Panc1 (cell line): ENCODE data around the gene CLNS1A. TPM values are rescaled to one million over a fixed set of nuclear protein-coding genes. Genes with fewer than 3 reads are reported as not detected.

Source experiments
- ATAC-seq: fragments of 200-7000 bp; cut with Tn5 transposase; 2 replicates; pipeline ENCODE4 v1.9.1; 2020; ENCODE audit warnings: mild to moderate bottlenecking, moderate library complexity
- BruUV-seq: library from RNA; stranded (reverse); fragments of 400-500 nt; replicated peaks from 2 replicates; lab custom pipeline; 2021; lab: Mats Ljungman, UMichigan
- CTCF ChIA-PET: fragments of 300-600 bp; sonication (Branson Sonifier 250); formaldehyde crosslinking; loops from one replicate; lab custom pipeline; 2022; ENCODE audit warnings: antibody characterized with exemption; lab: Charles Lee
- POLR2A ChIA-PET: fragments of 300-600 bp; sonication (Branson Sonifier 250); formaldehyde crosslinking; loops from one replicate; lab custom pipeline; 2022; ENCODE audit warnings: antibody characterized with exemption; lab: Charles Lee
- DNase-seq: peaks from one replicate; pipeline ENCODE4 v3.0.0-alpha.2; 2010; ENCODE audit warnings: low read depth, low spot score
- H3K27ac ChIP-seq: 2 replicates; pipeline ENCODE4 v1.5.1; 2011; ENCODE audit warnings: mild to moderate bottlenecking, low read length, inconsistent platforms
- H3K27me3 ChIP-seq: fragments of 200-500 bp; sonication (Bioruptor generic); 2 replicates; pipeline ENCODE4 v1.6.0; 2014; ENCODE audit warnings: low read length, inconsistent platforms; ENCODE audit not compliant: control insufficient read depth, insufficient read depth
- H3K36me3 ChIP-seq: fragments of 200-500 bp; sonication (Bioruptor generic); 2 replicates; pipeline ENCODE4 v1.5.1; 2014; ENCODE audit warnings: inconsistent platforms, mild to moderate bottlenecking, low read length, moderate library complexity; ENCODE audit not compliant: control insufficient read depth, insufficient read depth
- H3K4me1 ChIP-seq: 2 replicates; pipeline ENCODE4 v1.5.1; 2011; ENCODE audit warnings: inconsistent platforms, mild to moderate bottlenecking, low read length, moderate library complexity; ENCODE audit not compliant: control insufficient read depth, insufficient read depth
- H3K4me3 ChIP-seq, 2 experiments: 2 replicates each; pipeline ENCODE4 v1.5.1; 2011 to 2012; ENCODE audit warnings: low read depth in 2 of 2, low read length in 2 of 2, mild to moderate bottlenecking in 2 of 2, inconsistent platforms in 1 of 2, moderate library complexity in 1 of 2
- H3K9me3 ChIP-seq: fragments of 200-500 bp; sonication (Bioruptor generic); 2 replicates; pipeline ENCODE4 v1.5.1; 2014; ENCODE audit warnings: low read depth, mild to moderate bottlenecking, inconsistent platforms, low read length, moderate library complexity; ENCODE audit not compliant: control insufficient read depth, insufficient read depth
- POLR2AphosphoS5 ChIP-seq: IDR thresholded peaks from 2 replicates; pipeline ENCODE4 v1.6.1; 2012; ENCODE audit warnings: mild to moderate bottlenecking, low read depth, low read length, moderate library complexity
- REST ChIP-seq, 2 experiments: IDR thresholded peaks; 2 replicates each; pipeline ENCODE4 v1.6.1; 2011 to 2012; ENCODE audit warnings: low read depth in 2 of 2, control low read depth in 1 of 2, low read length in 1 of 2, mild to moderate bottlenecking in 1 of 2, moderate library complexity in 1 of 2; ENCODE audit not compliant: insufficient read depth in 1 of 2
- SIN3A ChIP-seq: IDR thresholded peaks from 2 replicates; pipeline ENCODE4 v1.6.1; 2012; ENCODE audit warnings: low read depth, mild to moderate bottlenecking, low read length, moderate library complexity, borderline replicate concordance; ENCODE audit not compliant: insufficient read depth
- TCF7L2 ChIP-seq: IDR thresholded peaks from 2 replicates; pipeline ENCODE4 v1.6.1; 2011; ENCODE audit warnings: mild to moderate bottlenecking, low read depth, low read length, inconsistent platforms
- in situ Hi-C: cut with HindIII; loops from 2 replicates; pipeline ENCODE4 v1.10.0; 2016; ENCODE audit warnings: low sequenced_read_pairs, low pct_unique_long_range_greater_than_20kb
- intact Hi-C: fragments of 100-400 bp; cut with micrococcal nuclease; formaldehyde crosslinking; loops from one replicate; pipeline ENCODE4 v1.10.0; 2022; ENCODE audit not compliant: unreplicated experiment
- total RNA-seq: library from RNA; stranded (reverse); gene quantifications from one replicate; pipeline ENCODE4 v1.2.1, GENCODE V29; 2021; ENCODE audit not compliant: unreplicated experiment
- TF ChIP-seq, protein P1 (sequence below): fragments of 450-650 bp; IDR thresholded peaks from 2 replicates; pipeline ENCODE4 v1.5.1; 2017; ENCODE audit warnings: mild to moderate bottlenecking

Gene CLNS1A
- total RNA-seq, 1 experiment from 2014 or later, result 117 TPM

DNA sequence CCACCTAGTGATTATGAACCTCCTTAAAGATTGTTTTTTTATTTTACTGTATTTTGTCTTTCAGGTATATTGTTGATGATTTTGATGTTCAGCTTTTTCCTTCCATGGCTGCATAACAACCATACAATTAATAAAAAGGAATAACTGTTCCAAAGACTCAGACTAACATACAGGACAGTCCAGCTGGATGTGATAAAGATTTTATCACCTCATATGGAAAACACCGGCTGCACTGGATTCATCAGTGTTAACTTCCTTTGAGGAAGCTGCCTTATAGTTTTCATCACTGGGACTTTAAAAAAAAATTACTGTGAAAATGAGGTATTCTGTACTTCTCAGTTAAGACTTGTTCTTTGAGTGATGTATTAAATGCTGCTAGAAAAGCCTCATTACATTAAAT is 28.4 kb downstream of the CLNS1A start:
- ATAC-seq, result no peak
- no peaks in the 10 kb centered on the region for H3K27me3 ChIP-seq
- H3K4me3 ChIP-seq, result no peak overlapping the region
- H3K4me1 ChIP-seq, result no peaks in the 10 kb centered on the region
- DNase-seq, result no peak
- ChIA-PET CTCF (no interaction called here), POLR2A (no interaction called here)
- in situ Hi-C loops, result no loop called here
- no TSS peak for BruUV-seq
- no peak for TF ChIP-seq POLR2AphosphoS5
- TF ChIP-seq REST (IDR thresholded peaks at IDR 0.05; ENCODE audit: insufficient read depth in 1 of 2, low read depth in 2 of 2, low read length in 1 of 2), result no peak
- no peak for TF ChIP-seq SIN3A
- TF ChIP-seq, protein P1, sequence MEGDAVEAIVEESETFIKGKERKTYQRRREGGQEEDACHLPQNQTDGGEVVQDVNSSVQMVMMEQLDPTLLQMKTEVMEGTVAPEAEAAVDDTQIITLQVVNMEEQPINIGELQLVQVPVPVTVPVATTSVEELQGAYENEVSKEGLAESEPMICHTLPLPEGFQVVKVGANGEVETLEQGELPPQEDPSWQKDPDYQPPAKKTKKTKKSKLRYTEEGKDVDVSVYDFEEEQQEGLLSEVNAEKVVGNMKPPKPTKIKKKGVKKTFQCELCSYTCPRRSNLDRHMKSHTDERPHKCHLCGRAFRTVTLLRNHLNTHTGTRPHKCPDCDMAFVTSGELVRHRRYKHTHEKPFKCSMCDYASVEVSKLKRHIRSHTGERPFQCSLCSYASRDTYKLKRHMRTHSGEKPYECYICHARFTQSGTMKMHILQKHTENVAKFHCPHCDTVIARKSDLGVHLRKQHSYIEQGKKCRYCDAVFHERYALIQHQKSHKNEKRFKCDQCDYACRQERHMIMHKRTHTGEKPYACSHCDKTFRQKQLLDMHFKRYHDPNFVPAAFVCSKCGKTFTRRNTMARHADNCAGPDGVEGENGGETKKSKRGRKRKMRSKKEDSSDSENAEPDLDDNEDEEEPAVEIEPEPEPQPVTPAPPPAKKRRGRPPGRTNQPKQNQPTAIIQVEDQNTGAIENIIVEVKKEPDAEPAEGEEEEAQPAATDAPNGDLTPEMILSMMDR, result no peak
- no peak for TF ChIP-seq TCF7L2
- H3K36me3 ChIP-seq, result peaks cover 16% of the 10 kb centered on the region
- H3K27ac ChIP-seq, result no peak overlapping the region
- intact Hi-C loops, result no loop called here
- no peaks in the 10 kb centered on the region for H3K9me3 ChIP-seq

GRCh38 chr11:77604281-77604680 is 33.3 kb downstream of the CLNS1A start:
- intact Hi-C loops (no loop called here), in situ Hi-C loops (no loop called here)
- no peak overlapping the region for H3K27ac ChIP-seq
- no peaks in the 10 kb centered on the region for H3K9me3 ChIP-seq
- H3K4me1 ChIP-seq, result no peaks in the 10 kb centered on the region; the same call in 1 of the 2 replicates
- DNase-seq (no peak), ATAC-seq (no peak)
- no peak overlapping the region for H3K4me3 ChIP-seq
- BruUV-seq, result no TSS peak
- TF ChIP-seq TCF7L2 (no peak), POLR2AphosphoS5 (no peak), REST (IDR thresholded peaks at IDR 0.05; ENCODE audit: insufficient read depth in 1 of 2, low read depth in 2 of 2, low read length in 1 of 2) (no peak), SIN3A (no peak)
- TF ChIP-seq, protein P1, result no peak
- peaks cover 9% of the 10 kb centered on the region; the same call in 1 of the 2 replicates for H3K36me3 ChIP-seq
- H3K27me3 ChIP-seq, result no peaks in the 10 kb centered on the region
- ChIA-PET CTCF (interaction anchor here (0.6 kb wide), 2 partner anchors 17 to 225 kb away, joined by 3 to 6 read pairs; no protein-coding TSS in a partner anchor), POLR2A (interaction anchor here (0.7 kb wide), 1 partner anchor 211 kb away, joined by 3 read pairs; no protein-coding TSS in a partner anchor)
